22Rv1 (cell line): ENCODE results near the gene APOA4.

Source experiments
- ZFX ChIP-seq: fragments of 450-650 bp; IDR thresholded peaks from 2 replicates; pipeline ENCODE4 v1.6.1; 2017; ENCODE audit warnings: antibody characterized with exemption, borderline replicate concordance
- TF ChIP-seq, protein P1 (sequence below): fragments of 450-650 bp; IDR thresholded peaks from 2 replicates; pipeline ENCODE4 v1.5.1; 2017; ENCODE audit warnings: mild to moderate bottlenecking

DNA sequence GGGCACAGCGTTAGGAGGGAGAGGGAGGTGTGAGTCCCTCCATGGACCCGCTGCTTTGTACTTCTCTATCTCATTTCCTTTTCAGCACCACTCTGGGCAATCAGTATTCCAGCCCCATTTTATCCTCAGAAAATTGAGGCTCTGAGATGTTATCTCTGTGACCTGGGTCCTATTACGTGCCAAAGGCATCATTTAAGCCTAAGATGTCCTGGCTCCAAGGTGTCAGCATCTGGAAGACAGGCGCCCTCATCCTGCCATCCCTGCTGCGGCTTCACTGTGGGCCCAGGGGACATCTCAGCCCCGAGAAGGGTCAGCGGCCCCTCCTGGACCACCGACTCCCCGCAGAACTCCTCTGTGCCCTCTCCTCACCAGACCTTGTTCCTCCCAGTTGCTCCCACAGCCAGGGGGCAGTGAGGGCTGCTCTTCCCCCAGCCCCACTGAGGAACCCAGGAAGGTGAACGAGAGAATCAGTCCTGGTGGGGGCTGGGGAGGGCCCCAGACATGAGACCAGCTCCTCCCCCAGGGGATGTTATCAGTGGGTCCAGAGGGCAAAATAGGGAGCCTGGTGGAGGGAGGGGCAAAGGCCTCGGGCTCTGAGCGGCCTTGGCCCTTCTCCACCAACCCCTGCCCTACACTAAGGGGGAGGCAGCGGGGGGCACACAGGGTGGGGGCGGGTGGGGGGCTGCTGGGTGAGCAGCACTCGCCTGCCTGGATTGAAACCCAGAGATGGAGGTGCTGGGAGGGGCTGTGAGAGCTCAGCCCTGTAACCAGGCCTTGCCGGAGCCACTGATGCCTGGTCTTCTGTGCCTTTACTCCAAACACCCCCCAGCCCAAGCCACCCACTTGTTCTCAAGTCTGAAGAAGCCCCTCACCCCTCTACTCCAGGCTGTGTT lies 5.8 kb upstream of the APOA4 start:
- TF ChIP-seq, protein P1, sequence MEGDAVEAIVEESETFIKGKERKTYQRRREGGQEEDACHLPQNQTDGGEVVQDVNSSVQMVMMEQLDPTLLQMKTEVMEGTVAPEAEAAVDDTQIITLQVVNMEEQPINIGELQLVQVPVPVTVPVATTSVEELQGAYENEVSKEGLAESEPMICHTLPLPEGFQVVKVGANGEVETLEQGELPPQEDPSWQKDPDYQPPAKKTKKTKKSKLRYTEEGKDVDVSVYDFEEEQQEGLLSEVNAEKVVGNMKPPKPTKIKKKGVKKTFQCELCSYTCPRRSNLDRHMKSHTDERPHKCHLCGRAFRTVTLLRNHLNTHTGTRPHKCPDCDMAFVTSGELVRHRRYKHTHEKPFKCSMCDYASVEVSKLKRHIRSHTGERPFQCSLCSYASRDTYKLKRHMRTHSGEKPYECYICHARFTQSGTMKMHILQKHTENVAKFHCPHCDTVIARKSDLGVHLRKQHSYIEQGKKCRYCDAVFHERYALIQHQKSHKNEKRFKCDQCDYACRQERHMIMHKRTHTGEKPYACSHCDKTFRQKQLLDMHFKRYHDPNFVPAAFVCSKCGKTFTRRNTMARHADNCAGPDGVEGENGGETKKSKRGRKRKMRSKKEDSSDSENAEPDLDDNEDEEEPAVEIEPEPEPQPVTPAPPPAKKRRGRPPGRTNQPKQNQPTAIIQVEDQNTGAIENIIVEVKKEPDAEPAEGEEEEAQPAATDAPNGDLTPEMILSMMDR: no peak
- TF ChIP-seq ZFX: no peak
